Measurements from ENCODE around the gene MAP3K14. TPM values are rescaled to one million over a fixed set of nuclear protein-coding genes. Genes with fewer than 3 reads are reported as not detected.

Gene MAP3K14
- total and polyA plus RNA-seq, 10 of the 15 experiments (the other 5 are each of a cell fraction or from before 2014, with no cell fraction given) = 2.1 to 33.3 (median 19.7) TPM

DNA sequence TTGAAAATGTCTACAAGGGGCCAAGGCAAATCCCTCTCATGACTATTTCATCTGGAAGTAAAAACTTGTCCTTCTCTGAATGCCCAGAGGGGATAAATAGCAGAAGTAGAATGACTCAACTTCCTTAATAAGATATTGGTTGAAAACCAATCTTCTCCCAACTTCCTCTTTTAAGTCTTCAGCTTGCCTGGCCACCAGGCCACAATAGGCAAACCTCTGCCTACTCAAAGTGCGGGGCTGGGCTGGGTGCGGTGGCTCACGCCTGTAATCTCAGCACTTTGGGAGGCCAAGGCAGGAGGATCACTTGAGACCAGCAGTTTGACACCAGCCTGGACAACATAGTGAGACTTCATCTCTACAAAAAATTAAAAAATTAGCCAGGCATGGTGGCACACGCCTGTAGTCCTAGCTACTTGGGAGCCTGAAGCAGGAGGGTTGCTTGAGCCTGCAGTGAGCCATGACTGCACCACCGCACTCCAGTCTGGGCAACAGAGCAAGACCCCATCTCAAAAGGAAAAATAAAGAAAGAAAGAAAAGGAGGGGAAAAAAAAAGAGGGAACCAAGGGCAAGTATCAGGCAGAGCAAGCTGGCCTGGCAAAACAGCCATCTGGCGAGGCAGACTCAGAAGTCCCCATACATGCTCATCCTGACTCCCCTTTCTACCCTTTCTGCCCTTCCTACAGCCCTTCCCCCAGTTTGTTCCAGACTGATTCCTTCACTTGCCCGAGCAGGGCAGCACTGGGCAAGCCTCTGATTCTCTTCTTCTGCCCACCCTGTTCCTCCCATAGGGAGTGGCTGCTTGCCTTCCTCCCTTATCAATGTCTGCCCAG lies 20.6 kb downstream of the MAP3K14 start:
- in situ Hi-C loops (cut with MboI) = no loop called here
- intact Hi-C loops (cut with micrococcal nuclease; ENCODE audit: unreplicated experiment) = no loop called here
- TF ChIP-seq, protein P1, sequence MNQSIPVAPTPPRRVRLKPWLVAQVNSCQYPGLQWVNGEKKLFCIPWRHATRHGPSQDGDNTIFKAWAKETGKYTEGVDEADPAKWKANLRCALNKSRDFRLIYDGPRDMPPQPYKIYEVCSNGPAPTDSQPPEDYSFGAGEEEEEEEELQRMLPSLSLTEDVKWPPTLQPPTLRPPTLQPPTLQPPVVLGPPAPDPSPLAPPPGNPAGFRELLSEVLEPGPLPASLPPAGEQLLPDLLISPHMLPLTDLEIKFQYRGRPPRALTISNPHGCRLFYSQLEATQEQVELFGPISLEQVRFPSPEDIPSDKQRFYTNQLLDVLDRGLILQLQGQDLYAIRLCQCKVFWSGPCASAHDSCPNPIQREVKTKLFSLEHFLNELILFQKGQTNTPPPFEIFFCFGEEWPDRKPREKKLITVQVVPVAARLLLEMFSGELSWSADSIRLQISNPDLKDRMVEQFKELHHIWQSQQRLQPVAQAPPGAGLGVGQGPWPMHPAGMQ (IDR thresholded peaks at IDR 0.05; ENCODE audit: borderline replicate concordance) = peak; percentile 80
- TF ChIP-seq RB1 (IDR thresholded peaks at IDR 0.05; ENCODE audit: borderline replicate concordance) = no peak
- TF ChIP-seq NR2C1 (IDR thresholded peaks at IDR 0.05) = no peak
- no peak for TF ChIP-seq ASH2L (IDR thresholded peaks at IDR 0.05; ENCODE audit: borderline replicate concordance, low read depth)
- TF ChIP-seq CHD4 (IDR thresholded peaks at IDR 0.05) = 0 out of 2 replicates have a peak, but pooled peaks have one; percentile 21
- TF ChIP-seq NFXL1 (IDR thresholded peaks at IDR 0.05; ENCODE audit: borderline replicate concordance) = no peak
- TF ChIP-seq, protein P2, sequence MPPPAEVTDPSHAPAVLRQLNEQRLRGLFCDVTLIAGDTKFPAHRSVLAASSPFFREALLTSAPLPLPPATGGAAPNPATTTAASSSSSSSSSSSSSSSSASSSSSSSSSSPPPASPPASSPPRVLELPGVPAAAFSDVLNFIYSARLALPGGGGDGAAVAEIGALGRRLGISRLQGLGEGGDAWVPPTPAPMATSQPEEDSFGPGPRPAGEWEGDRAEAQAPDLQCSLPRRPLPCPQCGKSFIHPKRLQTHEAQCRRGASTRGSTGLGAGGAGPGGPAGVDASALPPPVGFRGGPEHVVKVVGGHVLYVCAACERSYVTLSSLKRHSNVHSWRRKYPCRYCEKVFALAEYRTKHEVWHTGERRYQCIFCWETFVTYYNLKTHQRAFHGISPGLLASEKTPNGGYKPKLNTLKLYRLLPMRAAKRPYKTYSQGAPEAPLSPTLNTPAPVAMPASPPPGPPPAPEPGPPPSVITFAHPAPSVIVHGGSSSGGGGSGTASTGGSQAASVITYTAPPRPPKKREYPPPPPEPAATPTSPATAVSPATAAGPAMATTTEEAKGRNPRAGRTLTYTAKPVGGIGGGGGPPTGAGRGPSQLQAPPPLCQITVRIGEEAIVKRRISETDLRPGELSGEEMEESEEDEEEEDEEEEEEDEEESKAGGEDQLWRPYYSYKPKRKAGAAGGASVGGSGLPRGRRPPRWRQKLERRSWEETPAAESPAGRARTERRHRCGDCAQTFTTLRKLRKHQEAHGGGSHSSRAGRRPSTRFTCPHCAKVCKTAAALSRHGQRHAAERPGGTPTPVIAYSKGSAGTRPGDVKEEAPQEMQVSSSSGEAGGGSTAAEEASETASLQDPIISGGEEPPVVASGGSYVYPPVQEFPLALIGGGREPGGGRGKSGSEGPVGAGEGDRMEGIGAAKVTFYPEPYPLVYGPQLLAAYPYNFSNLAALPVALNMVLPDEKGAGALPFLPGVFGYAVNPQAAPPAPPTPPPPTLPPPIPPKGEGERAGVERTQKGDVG (CRISPR knock-in tag; IDR thresholded peaks at IDR 0.05) = no peak
- TF ChIP-seq, protein P3, sequence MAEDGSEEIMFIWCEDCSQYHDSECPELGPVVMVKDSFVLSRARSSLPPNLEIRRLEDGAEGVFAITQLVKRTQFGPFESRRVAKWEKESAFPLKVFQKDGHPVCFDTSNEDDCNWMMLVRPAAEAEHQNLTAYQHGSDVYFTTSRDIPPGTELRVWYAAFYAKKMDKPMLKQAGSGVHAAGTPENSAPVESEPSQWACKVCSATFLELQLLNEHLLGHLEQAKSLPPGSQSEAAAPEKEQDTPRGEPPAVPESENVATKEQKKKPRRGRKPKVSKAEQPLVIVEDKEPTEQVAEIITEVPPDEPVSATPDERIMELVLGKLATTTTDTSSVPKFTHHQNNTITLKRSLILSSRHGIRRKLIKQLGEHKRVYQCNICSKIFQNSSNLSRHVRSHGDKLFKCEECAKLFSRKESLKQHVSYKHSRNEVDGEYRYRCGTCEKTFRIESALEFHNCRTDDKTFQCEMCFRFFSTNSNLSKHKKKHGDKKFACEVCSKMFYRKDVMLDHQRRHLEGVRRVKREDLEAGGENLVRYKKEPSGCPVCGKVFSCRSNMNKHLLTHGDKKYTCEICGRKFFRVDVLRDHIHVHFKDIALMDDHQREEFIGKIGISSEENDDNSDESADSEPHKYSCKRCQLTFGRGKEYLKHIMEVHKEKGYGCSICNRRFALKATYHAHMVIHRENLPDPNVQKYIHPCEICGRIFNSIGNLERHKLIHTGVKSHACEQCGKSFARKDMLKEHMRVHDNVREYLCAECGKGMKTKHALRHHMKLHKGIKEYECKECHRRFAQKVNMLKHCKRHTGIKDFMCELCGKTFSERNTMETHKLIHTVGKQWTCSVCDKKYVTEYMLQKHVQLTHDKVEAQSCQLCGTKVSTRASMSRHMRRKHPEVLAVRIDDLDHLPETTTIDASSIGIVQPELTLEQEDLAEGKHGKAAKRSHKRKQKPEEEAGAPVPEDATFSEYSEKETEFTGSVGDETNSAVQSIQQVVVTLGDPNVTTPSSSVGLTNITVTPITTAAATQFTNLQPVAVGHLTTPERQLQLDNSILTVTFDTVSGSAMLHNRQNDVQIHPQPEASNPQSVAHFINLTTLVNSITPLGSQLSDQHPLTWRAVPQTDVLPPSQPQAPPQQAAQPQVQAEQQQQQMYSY (CRISPR knock-in tag; IDR thresholded peaks at IDR 0.05) = no peak
- no peak for TF ChIP-seq TCF7 (IDR thresholded peaks at IDR 0.05; ENCODE audit: borderline replicate concordance)
- TF ChIP-seq RUNX3 (IDR thresholded peaks at IDR 0.05; ENCODE audit: low read length) = peak; percentile 86
- TF ChIP-seq, protein P4, sequence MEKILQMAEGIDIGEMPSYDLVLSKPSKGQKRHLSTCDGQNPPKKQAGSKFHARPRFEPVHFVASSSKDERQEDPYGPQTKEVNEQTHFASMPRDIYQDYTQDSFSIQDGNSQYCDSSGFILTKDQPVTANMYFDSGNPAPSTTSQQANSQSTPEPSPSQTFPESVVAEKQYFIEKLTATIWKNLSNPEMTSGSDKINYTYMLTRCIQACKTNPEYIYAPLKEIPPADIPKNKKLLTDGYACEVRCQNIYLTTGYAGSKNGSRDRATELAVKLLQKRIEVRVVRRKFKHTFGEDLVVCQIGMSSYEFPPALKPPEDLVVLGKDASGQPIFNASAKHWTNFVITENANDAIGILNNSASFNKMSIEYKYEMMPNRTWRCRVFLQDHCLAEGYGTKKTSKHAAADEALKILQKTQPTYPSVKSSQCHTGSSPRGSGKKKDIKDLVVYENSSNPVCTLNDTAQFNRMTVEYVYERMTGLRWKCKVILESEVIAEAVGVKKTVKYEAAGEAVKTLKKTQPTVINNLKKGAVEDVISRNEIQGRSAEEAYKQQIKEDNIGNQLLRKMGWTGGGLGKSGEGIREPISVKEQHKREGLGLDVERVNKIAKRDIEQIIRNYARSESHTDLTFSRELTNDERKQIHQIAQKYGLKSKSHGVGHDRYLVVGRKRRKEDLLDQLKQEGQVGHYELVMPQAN (conservative IDR thresholded peaks at IDR 0.05) = 0 out of 2 replicates have a peak, but pooled peaks have one; percentile 14

More for the DNA sequence above, 20.6 kb downstream of the MAP3K14 start:
- DNase-seq (ENCODE audit: low read depth, low spot score) (no peak), FAIRE-seq (no peak), ATAC-seq (peak; percentile 54)
- WGBS (ENCODE audit: insufficient coverage, insufficient replicate concordance, low lambda C conversion rate, missing lambda C conversion rate) = 21% methylated on average over 7 of the region's 7 CpGs
- ChIA-PET RAD21 (ENCODE audit: unreplicated experiment) (interaction anchor here (1.0 to 5.7 kb wide), 10 partner anchors 11 to 111 kb away, joined by 3 to 44 read pairs (median 10); partner anchors contain the start of gene MAP3K14), SMC1A (ENCODE audit: uncharacterized antibody, unreplicated experiment) (interaction anchor here (0.7 to 5.7 kb wide), 11 partner anchors 9 to 88 kb away, joined by 3 to 153 read pairs (median 6); partner anchors contain the start of gene MAP3K14), CTCF (interaction anchor here (1.0 to 5.3 kb wide), 12 partner anchors 10 to 89 kb away, joined by 3 to 38 read pairs (median 3); partner anchors contain the start of gene MAP3K14), POLR2A (interaction anchor here (0.7 to 7.1 kb wide), 9 partner anchors 11 to 84 kb away, joined by 3 to 62 read pairs (median 4); partner anchors contain the start of gene MAP3K14)
- Histone ChIP-seq H4K20me1 (ENCODE audit: control insufficient read depth, insufficient read depth) (no peaks in the 10 kb centered on the region), H3K4me3 (peak overlapping the region; percentile 24; the same call in 1 of the 2 replicates), H3K79me2 (ENCODE audit: control insufficient read depth, insufficient read depth, low read length) (peaks cover 93% of the 10 kb centered on the region), H3K9ac (ENCODE audit: control insufficient read depth, insufficient read depth, low read length) (peak overlapping the region; percentile 21; the same call in 1 of the 2 replicates), H3K4me2 (ENCODE audit: control insufficient read depth, insufficient read depth) (peak overlapping the region; percentile 85), H3K4me1 (ENCODE audit: control insufficient read depth, insufficient read depth, low read length) (peaks cover 91% of the 10 kb centered on the region), H3K27me3 (replicated peaks in 1 of 2; ENCODE audit: control insufficient read depth in 2 of 2, insufficient read depth in 2 of 2, low read length in 1 of 2) (no peaks in the 10 kb centered on the region), H3K9me3 (replicated peaks; ENCODE audit: control insufficient read depth, insufficient read depth, low read length) (no peaks in the 10 kb centered on the region; the same call in 2 of the 3 replicates), H3K27ac (ENCODE audit: control insufficient read depth, insufficient read depth) (peak overlapping the region; percentile 78), H2AFZ (ENCODE audit: control insufficient read depth, low read depth, low read length) (no peak overlapping the region), H3K36me3 (ENCODE audit: control insufficient read depth in 2 of 2, insufficient read depth in 2 of 2, low read length in 1 of 2) (peaks cover 11 to 18% of the 10 kb centered on the region in 2 experiments)
- BruUV-seq (replicated peaks) = no TSS peak

All from GM12878 (cell line).